Stimulated activated CD4-positive, alpha-beta T cell treated with anti-CD3 and anti-CD28 coated beads, Interleukin-2, amount 100 ng/mL, for 24 hours (primary cell): ENCODE data around the gene POU3F1.

Source experiments
- DNase-seq, 2 donors: peaks; one replicate each; pipeline ENCODE4 v3.0.0-alpha.2; 2020

The POU3F1 gene

DNA sequence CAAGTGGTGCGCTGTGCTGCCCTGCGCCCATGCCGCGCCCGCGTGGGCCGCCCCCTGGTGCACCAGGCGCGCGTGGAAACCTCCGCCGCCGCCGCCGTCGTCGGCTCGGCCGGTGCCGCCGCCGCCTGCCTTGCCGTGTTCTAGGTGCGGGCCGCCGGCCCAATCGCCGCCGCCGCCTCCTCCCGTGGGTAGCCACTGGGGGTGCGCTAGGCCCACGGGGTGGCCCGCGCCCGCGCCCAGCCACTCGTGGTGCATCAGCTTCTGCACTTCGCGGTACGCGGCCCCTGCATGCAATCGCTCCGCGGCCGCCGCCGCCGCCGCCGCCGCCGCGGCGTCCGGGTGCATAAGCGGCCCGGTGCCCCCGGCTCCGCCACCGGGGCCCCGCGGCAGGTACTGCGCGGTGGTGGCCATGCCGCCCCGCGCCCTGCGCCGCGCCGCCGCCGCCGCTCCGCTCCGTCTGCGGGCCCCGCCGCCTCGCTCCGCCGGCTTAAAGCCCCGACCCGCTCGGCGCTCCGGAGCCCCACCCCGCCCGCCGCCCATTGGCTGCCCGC, at the start of gene POU3F1:
Gene POU3F1, minus strand, starts transcription at position 461 of the 551 bp plus-strand sequence. Its CDS starts 50 bp downstream, at position 411.
- DNase-seq, result no peak

DNA sequence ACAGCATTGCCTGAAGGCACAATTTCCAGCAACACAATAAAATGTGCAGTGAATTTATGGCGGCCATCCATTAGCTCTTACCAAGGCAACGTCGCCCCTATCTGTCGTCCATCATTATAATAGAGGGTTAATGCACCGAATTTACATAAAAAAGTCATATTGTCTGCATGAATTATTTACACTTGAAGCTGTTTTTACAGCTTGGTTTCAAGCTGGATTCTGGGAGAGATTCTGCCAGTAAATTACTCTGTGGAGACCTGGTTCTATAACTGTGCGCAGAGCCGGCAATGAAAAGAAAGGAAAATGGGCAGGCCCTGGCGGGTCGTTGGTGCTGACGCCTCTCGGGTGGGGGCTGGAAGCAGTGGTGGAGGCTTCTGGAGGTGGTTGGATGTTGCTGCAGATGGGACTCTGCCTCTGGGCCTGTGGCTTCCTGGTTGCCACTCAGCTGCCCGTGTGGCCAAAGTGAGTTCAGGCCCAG, 48.9 kb upstream of the POU3F1 start:
- no peak for DNase-seq

DNA sequence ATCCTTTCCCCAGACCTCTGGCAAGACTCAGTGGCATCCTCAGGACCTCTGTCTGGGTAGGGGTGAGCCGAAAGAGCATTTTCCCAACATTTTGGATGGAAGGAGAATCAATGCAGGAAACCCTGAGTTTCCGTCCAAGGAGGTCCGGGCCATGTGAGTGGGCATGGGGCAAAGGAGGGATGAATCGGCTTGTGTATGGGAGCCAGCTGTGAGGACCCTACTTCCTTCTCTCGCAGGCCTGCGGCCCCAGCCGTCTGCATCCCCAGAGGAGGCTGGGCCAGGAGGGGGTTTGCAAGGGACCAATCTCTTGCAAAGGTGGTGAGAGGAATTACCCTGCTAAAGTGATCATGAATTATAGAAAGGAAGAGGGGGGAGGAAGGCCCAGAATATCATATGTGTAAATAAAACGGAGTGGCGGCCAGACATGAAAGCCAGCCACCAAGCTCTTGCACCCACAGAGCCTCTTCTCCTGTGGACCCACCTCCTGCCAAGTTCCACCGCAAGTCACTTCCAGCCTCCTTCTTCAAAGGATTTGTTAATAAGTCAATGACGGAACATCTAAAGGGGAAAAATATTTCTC, 48.2 kb upstream of the POU3F1 start:
- no peak for DNase-seq

DNA sequence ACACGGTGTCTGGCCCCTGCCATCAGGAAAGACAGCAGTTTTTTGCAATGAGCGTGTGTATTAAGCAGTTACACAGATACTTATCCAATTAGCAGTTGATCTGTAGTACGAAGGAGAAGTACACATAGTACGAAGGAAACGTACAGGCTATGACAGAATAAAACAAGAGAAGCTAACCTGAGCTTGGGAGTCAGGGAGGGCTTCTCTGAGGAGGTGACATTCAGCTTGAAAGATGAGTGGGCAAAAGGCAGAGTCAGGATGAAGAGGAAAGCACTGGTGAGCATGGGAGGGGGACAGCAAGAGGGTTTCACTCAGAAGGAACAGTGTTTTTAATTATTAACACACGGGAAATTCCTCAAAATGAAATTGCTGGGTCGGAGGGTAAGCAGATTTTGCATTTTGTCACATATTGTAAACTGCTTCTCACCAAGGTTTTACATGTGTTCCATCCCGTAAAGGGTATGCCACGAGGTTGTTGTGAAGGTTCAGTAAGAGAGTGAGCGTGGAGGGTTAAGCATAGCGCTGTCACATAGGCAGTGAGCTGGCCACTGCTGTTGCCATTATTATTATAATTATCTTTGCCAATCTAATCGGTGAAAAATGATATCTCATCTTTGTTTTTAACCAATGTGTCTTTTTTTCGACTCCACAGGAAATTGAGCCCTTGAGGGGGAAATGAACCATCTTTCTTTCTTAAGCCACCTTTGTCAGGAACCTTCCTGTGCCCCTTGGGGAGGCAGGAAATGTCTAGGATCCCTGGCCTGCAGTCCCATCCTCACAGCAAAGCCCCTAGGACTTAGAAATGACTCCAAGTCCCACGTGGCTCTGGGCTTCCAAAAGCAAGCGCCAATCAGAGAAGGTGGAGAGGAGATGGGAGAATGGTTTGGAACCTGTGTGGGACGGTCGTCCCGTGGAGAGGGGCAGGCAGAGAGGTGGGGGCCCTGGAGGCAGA, 47.3 kb upstream of the POU3F1 start:
- no peak for DNase-seq

DNA sequence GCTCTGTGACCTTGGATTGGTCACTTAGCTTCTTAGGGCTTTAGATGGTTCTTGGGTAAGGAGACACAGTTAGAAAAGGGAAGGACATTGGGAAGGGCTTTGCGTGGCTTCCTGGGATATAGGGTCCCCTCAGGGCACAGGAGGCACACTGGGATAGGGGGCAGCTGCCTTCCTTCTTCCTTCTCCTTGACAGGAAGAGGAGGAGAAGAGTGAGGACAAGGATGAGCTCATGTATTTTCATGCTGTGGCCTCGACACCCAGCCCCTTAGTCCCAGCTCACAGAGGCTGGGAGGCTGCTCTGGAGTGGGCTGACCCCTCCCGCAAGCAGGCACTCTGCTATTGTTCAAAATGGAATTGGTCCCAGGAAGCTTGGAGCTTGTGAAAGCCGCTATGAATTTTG, 45.7 kb upstream of the POU3F1 start:
- DNase-seq, result no peak

DNA sequence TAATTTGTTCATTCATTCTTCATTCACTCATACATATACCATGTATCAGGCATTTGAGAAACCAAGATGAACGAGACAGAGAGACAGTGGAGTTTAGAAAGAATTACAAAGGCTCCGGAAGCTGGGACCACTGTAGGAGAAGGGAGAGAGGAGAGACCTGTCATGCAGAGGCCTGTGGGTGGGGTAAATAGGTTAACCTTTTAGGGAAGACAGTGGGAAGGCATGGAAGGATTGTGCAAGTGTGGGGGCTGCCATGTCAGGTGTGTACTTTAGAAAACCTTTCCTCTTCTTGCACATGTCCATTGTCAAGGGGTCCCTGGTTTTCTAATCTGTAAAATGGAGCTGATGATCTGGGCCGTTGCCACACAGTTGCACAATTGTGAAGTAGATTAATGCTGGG, 44.2 kb upstream of the POU3F1 start:
- no peak for DNase-seq

DNA sequence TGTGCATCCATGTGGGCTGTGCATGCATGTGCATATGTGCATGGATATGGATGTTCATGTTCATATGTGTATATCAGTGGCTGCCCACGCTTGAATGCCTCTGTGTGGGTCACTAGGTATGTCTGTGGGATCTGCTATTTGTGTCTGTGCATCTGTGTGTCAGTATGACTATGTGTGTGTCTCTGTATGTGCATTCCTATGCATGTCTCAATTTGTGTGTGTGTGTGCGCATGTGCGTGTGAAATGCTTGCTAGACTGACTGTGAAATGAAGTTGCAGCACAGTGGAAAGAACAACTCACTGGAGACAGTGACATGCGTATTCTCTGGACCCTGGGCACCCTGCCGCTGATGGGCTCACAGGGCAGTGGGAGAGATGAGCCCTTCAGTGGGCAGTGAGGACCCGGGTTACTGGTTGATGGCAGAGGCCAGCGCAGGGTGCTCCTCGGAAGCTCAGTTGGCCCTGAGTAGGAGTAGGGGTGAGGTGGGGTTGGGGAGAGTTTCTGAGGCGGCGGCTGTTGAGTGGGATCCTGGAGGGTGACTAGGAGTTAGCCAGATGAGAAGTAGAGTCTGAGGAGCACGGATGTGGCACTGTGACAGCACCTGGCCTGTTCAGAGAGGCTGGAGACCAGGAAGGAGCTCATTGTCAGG, 43.2 kb upstream of the POU3F1 start:
- DNase-seq, result no peak

DNA sequence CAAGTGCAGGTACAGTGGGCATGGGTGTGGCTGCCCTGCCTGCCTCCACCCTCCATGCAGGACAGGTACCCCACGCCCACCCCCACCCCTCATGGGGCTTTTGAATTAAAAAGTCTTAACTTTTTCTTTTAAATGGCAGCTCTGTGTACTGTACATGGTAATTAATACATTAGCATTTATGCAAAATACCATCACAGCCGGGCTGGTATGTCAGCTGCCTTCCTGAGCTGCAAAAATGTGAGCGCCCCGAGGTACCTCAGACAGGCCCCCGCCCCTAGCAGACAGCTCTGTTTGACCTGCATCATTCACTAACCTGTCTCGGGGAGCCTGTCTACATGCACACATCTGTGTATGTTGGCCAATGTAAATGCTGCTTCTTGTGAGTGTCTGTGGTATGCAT, 42.2 kb upstream of the POU3F1 start:
- DNase-seq, result no peak

DNA sequence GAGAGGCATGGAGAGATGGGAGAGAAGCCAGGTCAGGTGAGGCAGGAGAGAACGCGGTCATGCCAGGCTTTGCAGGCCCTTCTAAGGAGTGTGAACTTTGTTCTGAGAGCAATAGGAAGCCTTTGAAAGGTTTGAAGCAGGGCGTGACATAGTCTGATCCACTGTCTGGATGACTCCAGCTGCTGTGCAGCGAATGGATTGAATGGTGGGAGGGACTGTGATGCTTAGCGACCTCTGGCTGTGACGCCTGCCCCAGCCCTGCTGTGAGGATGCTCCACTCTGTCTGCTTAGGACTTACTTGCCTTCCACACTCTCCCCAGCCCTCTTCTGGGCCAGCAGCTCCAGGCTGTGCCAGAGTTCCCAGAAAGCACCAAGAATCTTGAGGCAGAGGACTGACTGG, 41.8 kb upstream of the POU3F1 start:
- DNase-seq, result no peak

DNA sequence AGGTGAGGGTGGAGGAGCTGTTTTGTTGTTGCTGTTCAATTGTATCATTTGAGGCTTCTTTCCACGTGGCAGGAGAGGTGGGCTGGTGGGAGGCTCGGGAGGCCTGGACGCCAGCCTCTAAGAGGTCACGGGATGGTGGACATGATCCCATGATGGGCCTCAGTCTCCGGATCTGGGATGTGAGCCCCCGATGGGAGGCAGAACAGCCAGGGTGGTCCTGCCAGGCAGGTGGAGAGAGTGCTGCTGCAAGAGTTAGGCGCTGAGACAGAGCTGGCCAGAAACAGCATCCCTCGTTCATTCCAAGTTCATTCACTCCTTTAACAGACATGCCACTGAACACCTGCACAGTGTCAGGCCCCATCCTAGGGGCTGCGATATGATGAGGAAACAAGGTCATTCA, 41.1 kb upstream of the POU3F1 start:
- DNase-seq, result no peak

DNA sequence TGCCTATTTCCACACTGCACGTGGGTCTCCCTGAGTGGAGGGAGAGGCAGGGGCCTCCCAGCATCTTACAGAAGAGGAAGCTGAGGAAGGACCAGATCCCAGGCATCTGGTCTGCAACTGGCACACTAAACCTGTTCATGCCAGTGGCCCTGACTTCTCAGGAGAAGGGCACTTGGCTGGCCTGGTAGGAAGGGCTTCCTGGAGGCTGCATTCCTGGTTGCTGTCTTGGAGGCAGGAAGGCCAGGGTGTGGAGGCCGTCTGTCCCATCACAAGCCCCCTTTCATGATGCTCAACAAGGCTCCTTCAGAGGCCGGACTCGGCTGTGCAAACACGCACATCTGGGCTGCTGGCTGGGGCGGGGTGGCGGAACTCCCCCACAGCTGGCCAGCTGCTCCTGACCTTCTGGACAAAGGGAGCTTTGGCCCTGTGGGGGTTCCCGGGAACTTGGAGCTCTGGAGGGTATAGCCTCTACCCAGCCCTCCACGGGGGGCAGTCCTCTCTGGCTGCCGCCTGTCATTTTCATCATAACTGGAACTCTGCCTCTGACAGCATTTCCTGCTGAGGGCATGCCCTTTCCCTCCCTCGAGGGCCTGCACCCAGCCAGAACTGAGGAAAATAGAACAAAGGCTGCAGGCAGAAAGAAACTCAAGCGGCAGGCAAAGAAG, 39.2 kb upstream of the POU3F1 start:
- DNase-seq, result no peak

DNA sequence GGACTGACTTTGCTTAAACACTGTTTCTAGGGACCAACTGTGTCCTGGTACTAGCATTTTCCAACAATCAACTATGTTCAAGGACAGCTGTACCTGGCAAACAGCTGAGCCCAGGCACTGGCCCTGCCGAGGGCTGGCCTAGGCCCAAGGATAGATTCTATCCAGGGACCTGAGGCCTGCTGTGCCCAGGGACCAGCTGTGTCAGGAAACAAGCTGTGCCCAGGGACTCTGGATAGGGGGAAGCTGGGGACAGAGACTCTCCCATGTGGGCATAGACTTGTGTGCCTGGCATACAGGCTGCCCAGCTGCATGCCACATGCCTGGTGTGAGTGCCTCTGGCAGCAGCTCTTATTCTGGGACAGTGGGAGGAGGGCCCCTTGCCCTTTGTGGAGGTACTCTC, 38.1 kb upstream of the POU3F1 start:
- DNase-seq, result no peak

DNA sequence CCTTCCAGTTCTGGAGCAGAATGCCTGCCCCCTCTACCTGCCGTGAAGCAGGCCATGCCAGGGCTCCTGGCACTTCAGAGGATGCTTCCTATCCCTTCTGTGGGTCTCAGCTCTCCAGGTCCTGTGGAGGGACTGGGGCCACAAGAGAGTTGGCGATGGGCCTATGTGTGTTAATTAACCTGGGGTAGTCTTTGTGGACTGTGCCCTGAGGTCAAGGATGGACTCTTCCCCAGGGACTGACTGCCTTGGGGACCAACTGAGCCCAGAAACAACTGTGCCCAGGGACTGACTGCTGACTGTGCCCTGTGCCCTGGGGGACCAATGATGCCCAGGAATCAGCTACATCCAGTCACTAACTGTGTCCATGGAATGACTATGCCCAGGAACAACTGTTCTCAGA, 37.5 kb upstream of the POU3F1 start:
- DNase-seq, result no peak

DNA sequence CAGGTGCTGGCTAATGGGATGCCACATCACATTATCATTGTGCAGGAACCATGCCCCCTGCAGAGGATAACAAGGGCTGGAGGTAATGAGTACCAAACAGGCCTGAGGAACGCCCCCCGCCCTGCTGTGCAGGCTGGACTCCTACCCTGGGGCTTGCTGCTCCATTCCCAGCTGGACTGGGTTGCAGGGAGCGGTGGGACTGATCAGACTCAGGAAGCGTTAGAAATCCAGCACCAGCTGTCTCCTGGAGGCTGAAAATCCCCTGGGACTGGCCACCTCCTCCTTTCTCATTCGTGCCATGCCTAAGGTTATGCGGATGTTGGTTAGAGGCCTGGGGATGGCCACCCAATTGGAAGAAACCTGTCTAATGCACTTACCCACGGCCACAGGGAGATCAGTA, 36.9 kb upstream of the POU3F1 start:
- DNase-seq, result no peak

DNA sequence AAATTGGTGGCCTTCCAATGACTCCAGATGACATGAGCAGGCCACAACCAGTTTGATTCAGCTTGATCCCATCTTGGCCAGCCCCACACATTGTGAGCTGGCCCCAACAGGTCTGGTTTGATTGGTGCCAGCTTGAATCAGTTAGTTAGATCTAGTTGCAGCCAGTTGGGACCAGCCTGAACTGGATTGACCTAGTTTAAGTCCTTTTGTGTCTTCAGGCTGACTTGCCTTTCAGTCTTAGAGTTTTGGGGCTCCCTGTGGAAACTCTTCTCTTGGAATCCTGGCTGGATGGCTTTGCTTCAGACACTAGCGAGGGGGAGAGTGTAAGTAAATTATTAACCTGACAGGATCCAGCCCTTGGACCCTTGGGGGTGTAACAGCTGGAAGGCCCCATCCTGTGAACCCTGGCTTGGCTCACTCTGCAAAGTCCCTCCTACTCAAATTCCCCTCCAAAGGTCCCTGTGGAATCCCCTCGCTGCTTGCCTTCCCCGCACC, 36.2 kb upstream of the POU3F1 start:
- DNase-seq, result no peak

DNA sequence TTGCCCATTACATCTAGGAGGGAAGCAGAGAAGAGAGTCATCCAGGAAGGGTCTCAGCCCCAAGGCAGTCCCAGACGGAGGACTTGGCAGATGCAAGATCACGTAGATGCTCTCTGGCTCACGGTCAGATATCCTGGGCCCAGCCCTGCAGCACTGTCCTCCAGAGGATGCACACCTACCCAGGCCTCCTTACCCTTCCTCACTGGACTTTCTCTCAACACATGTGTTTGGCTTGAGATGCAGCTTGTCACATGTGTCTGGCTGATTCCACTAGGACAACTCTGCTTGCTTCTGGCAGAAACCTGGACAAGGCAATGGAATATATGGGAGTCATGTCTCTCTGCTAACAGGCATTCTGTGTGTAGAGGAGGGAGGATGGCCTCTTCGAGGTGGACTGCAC, 32.4 kb upstream of the POU3F1 start:
- DNase-seq, result no peak

DNA sequence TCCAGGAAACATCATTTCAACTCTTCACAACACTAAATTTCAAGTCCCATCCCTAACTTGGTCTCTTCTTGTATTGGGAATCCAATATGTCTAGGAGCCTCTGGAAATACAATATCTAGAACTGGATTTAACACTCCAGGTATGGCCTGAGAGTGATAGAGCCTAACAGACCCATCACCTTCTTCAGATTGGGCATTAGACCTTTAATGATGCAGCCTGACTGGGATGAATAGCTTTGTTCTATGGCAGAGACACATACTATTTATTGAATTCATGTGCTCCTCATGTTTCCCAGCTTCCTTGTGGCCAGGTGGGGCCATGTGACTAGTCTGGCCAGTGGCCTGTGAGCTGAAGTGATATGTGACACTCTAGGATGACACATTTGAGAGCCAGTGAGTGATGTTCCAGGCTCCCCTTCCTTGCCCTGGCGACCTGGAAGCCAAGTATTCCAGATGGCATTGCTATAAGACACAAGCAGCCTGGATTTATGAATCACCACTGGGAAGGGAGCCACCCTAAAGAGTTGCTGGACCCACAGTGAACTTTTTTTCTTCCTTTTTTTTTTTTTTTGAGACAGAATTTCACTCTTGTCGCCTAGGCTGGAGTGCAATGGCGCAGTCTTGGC, 31.0 kb upstream of the POU3F1 start:
- DNase-seq, result no peak

DNA sequence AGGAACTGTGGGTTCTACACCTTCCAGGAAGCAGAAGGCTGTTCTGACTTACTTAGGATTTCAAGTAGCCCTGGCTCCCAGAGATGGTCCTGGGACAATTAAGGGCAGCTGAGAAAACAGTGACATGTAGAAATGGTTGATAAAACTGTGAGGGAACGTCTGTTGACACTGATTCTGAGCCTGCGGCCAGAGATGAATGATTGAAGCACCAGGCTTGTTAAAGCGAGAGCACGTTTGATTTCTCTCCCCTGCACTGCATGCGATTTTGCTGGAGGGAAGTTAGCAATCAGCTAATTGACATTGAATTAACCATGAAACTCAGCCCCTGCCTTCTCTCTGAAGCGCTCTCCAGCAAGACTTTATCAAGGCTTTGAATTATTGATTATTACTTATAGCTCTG, 29.9 kb upstream of the POU3F1 start:
- no peak for DNase-seq

DNA sequence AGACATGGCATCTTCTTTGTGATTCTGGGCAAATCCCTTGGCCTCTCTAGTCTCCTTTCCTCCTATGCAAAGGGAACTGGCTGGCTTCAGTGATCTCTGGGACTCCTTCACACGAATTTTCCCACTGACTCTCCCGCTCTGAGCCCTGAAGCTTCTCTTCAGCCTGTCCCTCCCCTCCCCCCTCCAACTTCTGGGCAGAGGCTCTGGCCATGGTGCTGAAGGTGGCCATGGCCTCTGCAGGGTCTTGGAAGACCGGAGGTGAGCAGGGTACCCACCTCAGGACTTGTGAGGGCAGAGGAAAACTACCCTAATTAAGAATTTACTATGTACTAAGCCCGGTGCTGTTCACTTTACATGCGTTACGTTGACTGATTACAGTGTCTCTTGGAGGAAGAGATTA, 29.4 kb upstream of the POU3F1 start:
- no peak for DNase-seq

DNA sequence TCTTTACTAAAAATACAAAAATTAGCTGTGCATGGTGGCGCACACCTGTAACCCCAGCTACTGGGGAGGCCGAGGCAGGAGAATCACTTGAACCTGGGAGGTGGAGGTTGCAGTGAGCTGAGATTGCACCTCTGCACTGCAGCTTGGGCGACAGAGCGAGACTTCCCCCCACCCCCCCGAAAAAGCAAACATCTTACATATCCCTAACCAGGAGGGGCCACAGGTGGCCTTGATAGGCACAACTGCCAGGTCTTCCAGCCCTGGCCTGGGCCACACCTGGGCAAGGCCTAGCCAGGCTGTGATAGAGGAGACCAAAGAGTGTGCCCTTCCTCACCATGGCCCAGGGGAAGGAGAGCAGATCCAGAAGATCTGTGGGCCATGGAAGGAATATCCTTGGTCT, 28.6 kb upstream of the POU3F1 start:
- DNase-seq, result no peak

DNA sequence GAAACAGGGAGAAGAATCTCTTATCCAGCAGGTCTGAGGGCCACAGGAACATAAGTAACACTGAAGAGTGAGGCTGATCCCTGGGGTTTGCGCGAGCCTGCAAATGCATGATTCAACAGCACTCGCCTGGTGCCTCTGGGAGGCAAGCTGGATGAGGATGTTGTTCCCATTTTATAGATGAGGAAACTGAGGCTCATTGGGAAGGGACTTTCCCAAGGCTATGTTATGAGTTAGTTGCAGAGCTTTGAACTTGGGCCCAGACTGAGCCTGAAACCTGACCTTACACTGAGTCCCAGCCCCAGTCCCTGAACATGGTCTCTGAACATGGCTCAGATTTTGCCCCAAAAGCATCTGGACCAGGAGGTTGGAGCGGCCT, 27.7 kb upstream of the POU3F1 start:
- DNase-seq, result no peak

DNA sequence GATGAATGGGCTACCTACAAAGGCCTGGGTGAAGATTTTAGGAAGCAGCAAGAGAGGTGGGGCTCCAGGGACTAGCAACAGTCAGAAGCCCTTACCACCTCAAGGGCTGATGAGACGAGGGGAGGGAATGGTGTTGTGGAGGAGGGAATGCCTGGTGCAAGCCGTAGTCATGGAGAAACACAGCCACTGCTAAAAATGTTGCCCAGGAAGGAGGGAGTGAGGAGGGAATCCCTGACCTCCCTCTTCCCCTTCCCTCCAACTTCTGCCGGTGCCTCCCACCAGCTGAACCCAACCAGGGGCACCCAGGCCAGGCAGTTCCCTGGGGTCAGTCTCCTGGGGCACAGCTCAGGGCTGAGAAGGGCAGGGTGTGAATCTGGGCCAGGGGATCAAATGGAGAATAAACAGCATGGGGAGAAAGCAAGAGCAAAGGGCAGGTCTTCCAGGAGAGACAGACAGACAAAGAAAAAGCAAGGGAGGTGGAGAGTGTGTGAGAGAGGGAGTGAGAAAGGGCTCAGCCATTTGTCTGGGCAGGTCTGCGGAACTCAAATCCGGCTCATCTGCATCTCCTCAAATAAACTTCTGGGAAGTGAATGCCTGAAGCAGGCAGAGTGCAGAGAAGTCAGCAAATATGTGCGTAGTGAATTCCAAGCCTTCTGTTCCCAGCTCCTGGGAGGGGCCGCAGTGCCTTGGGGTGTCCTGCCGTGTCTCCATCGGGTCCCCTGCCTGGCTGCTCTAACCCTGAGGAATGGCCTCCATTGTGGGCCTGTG, 27.1 kb upstream of the POU3F1 start:
- no peak for DNase-seq
